ENCODE measurements around the gene SUPT3H. TPM values are rescaled to one million over a fixed set of nuclear protein-coding genes. Genes with fewer than 3 reads are reported as not detected.
"Not testable (repeated sequence)": the region's sequence is repeated elsewhere in the genome, so short reads cannot be mapped to it uniquely, and the experiment has no call there.

SUPT3H gene
- total RNA-seq, 3 donors from 2014 or later (not counting 1 experiment from before 2014, with no cell fraction given), result 7.3 to 10.9 (median 9.9) TPM

DNA sequence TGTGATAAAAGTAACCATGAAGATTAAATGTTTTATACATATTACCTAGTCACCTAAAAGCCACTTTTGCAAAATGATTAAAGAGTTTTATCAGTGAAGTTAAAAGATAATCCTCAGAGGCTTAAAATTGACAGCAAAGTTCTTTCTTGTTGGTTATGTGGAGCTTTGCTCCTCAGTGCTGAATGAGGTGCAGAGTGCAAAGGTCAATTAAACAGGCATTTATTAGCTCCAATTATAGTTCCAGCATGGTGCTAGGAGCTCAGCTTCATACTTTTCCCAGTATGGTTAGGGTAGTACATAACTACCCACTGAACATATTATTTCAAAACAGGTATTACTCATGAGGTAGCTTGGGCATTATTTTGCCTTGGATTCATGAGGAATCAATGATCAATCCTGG lies 463.6 kb downstream of the SUPT3H start:
- Histone ChIP-seq H3K36me3 (ENCODE audit: control insufficient read depth, insufficient read depth, low read length) (no peaks in the 10 kb centered on the region), H3K27me3 (ENCODE audit: control insufficient read depth, insufficient read depth, low read length) (no peaks in the 10 kb centered on the region), H3K4me3 (ENCODE audit: low read length) (no peak overlapping the region), H3K4me1 (ENCODE audit: control insufficient read depth, insufficient read depth, low read length) (no peaks in the 10 kb centered on the region), H3K27ac (ENCODE audit: low read length) (no peak overlapping the region), H3K9me3 (ENCODE audit: control insufficient read depth, insufficient read depth, low read length) (no peaks in the 10 kb centered on the region)
- Mint-ChIP-seq H3K9me3 (no peaks in the 10 kb centered on the region), H3K27ac (no peak overlapping the region), H3K36me3 (no peaks in the 10 kb centered on the region), H3K4me3 (no peak overlapping the region), H3K4me1 (peaks cover 0 to 5% of the 10 kb centered on the region in 2 donors), H3K27me3 (ENCODE audit: low read depth in 2 of 2) (no peaks in the 10 kb centered on the region)
- intact Hi-C loops (cut with micrococcal nuclease), result no loop called here
- ATAC-seq, result no peak
- TF ChIP-seq, protein P1, sequence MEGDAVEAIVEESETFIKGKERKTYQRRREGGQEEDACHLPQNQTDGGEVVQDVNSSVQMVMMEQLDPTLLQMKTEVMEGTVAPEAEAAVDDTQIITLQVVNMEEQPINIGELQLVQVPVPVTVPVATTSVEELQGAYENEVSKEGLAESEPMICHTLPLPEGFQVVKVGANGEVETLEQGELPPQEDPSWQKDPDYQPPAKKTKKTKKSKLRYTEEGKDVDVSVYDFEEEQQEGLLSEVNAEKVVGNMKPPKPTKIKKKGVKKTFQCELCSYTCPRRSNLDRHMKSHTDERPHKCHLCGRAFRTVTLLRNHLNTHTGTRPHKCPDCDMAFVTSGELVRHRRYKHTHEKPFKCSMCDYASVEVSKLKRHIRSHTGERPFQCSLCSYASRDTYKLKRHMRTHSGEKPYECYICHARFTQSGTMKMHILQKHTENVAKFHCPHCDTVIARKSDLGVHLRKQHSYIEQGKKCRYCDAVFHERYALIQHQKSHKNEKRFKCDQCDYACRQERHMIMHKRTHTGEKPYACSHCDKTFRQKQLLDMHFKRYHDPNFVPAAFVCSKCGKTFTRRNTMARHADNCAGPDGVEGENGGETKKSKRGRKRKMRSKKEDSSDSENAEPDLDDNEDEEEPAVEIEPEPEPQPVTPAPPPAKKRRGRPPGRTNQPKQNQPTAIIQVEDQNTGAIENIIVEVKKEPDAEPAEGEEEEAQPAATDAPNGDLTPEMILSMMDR (IDR thresholded peaks at IDR 0.05), result no peak
- no peak for DNase-seq

DNA sequence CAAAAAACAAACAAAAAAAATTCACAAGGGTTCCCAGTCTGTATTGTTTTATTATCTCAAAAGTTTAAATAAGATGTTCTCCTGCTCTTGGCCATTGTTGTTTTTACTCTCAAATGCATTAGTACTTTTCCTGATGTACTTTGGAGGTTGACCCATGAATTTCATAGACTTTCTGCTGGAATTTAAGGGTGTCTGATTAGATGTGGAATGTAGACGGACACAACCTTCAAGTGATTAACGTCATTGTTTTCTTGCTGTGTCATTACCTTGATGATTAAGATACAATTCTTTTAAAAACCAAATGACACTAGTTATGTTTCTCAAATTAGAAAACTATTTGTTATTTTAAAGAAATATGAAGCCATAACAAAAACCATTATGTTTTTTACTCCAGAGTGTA lies 471.0 kb downstream of the SUPT3H start:
- no peaks in the 10 kb centered on the region for H3K27me3 Mint-ChIP-seq (ENCODE audit: low read depth in 2 of 2)

DNA sequence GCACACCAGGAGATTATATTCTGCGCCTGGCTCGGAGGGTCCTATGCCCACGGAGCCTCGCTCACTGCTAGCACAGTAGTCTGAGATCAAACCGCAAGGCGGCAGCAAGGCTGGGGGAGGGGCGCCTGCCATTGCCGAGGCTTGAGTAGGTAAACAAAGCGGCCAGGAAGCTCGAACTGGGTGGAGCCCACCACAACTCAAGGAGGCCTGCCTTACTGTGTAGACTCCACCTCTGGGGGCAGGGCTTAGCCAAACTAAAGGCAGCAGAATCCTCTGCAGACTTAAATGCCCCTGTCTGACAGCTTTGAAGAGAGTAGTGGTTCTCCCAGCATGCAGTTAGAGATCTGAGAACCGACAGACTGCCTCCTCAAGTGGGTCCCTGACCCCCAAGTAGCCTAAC lies 477.4 kb downstream of the SUPT3H start:
- intact Hi-C loops (cut with micrococcal nuclease); H3K4me1 ChIP-seq (ENCODE audit: control insufficient read depth, insufficient read depth, low read length); H3K9me3 ChIP-seq (ENCODE audit: control insufficient read depth, insufficient read depth, low read length); H3K27me3 ChIP-seq (ENCODE audit: control insufficient read depth, insufficient read depth, low read length); H3K4me3 Mint-ChIP-seq; ATAC-seq; H3K4me3 ChIP-seq (ENCODE audit: low read length); H3K4me1 Mint-ChIP-seq; H3K9me3 Mint-ChIP-seq; H3K27ac ChIP-seq (ENCODE audit: low read length); DNase-seq; H3K36me3 ChIP-seq (ENCODE audit: control insufficient read depth, insufficient read depth, low read length); H3K27ac Mint-ChIP-seq; H3K27me3 Mint-ChIP-seq (ENCODE audit: low read depth in 2 of 2); H3K36me3 Mint-ChIP-seq: not testable (repeated sequence)
- WGBS (ENCODE audit: insufficient coverage), result 87% methylated on average over 11 of the region's 11 CpGs

More for the DNA sequence above, 471.0 kb downstream of the SUPT3H start:
- H3K27ac Mint-ChIP-seq, result no peak overlapping the region
- H3K4me1 Mint-ChIP-seq, result peaks cover 0 to 7% of the 10 kb centered on the region in 2 donors
- Histone ChIP-seq H3K27me3 (ENCODE audit: control insufficient read depth, insufficient read depth, low read length) (no peaks in the 10 kb centered on the region), H3K36me3 (ENCODE audit: control insufficient read depth, insufficient read depth, low read length) (no peaks in the 10 kb centered on the region), H3K9me3 (ENCODE audit: control insufficient read depth, insufficient read depth, low read length) (no peaks in the 10 kb centered on the region), H3K27ac (ENCODE audit: low read length) (no peak overlapping the region), H3K4me3 (ENCODE audit: low read length) (no peak overlapping the region), H3K4me1 (ENCODE audit: control insufficient read depth, insufficient read depth, low read length) (no peaks in the 10 kb centered on the region)
- ATAC-seq (no peak), DNase-seq (no peak)
- TF ChIP-seq, protein P1 (IDR thresholded peaks at IDR 0.05), result no peak
- no peaks in the 10 kb centered on the region for H3K36me3 Mint-ChIP-seq
- H3K4me3 Mint-ChIP-seq, result no peak overlapping the region
- no peaks in the 10 kb centered on the region for H3K9me3 Mint-ChIP-seq
- WGBS (ENCODE audit: insufficient coverage), result no CpG with 5 or more reads among the region's 2 CpGs
- intact Hi-C loops (cut with micrococcal nuclease), result no loop called here

DNA sequence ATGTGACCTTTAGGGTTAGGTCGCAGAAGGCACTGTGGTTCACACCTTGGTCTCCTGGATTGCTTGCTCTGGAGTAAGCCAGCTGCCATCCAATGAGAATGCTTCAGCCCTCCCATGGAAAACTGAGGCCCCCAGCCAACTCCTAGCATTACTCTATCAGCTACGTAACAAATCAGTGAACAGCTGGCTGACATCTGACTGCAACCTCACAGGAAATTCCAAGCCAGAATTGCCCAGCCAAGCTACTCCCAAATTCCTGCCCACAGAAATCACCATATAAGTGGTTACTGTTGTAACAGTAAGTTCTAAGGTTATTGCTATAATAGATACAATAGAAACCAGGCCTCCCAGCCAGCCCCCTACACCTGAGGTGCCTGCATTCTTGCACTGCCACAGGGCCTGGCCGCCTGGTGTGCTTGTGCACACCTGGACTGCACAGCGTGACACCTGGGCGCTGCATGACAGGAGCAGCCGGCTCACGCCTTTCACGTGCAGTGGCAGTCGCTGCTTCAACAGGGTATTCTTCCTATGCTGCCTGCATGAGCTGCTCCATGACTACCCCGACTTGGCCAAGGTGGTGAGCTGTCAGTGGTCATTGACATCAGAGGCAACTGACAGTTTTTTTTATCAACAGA lies 479.3 kb downstream of the SUPT3H start:
- H3K36me3 Mint-ChIP-seq, result no peaks in the 10 kb centered on the region
- peaks cover 0 to 7% of the 10 kb centered on the region in 2 donors for H3K4me1 Mint-ChIP-seq
- WGBS (ENCODE audit: insufficient coverage), result 95% methylated on average over 10 of the region's 10 CpGs
- no peak overlapping the region for H3K4me3 Mint-ChIP-seq
- H3K9me3 ChIP-seq (ENCODE audit: control insufficient read depth, insufficient read depth, low read length), result no peaks in the 10 kb centered on the region
- H3K27me3 Mint-ChIP-seq (ENCODE audit: low read depth in 2 of 2), result no peaks in the 10 kb centered on the region
- TF ChIP-seq, protein P1 (IDR thresholded peaks at IDR 0.05), result no peak
- no peak overlapping the region for H3K27ac Mint-ChIP-seq
- no peaks in the 10 kb centered on the region for H3K9me3 Mint-ChIP-seq
- no peaks in the 10 kb centered on the region for H3K4me1 ChIP-seq (ENCODE audit: control insufficient read depth, insufficient read depth, low read length)
- H3K4me3 ChIP-seq (ENCODE audit: low read length), result no peak overlapping the region
- DNase-seq (no peak), ATAC-seq (no peak)
- H3K27me3 ChIP-seq (ENCODE audit: control insufficient read depth, insufficient read depth, low read length), result no peaks in the 10 kb centered on the region
- no peak overlapping the region for H3K27ac ChIP-seq (ENCODE audit: low read length)
- intact Hi-C loops (cut with micrococcal nuclease), result no loop called here
- no peaks in the 10 kb centered on the region for H3K36me3 ChIP-seq (ENCODE audit: control insufficient read depth, insufficient read depth, low read length)
